ENCODE measurements around the gene SPIRE1. TPM values are rescaled to one million over a fixed set of nuclear protein-coding genes. Genes with fewer than 3 reads are reported as not detected.

Gene SPIRE1
- total and polyA plus RNA-seq, 12 donors = 8.4 to 65.3 (median 47.4) TPM

DNA sequence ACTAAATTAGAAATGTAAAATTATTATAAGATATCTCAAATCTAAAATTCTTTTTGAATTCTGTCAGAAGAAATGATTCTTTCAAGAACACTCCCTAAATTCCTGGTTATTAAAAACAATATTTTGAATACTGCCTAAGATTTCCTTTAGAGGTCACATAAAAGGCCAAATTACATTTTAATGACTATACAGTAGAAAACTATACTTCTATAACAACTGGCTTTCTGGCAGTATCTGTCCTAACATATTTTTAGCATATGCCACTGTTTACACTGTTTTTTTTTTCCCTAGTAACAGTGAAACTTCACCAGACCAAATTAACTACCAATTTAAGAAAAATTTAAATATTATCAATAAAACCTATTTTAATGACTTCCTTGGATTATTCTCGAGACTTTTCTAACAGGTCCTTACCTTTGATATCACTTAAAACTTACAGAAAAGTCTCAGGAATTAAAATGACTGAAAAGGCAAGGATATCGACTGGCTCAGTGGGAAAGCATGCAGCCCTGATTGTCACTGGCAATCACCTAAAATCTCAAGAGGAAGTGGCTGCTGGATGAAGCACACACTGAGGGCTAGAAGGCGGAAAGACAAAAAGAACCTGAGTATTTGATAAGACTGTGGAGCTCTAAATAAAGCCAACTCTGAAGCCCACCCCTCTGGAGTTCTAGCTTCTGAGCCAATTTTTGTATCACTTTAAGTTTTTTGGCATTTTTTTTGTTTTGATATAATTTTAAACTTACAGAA is 59.6 kb downstream of the SPIRE1 start:
- no peaks in the 10 kb centered on the region for H3K9me3 ChIP-seq
- ATAC-seq (peak in 4 of 8 donors; percentile 39 to 65 (median 54)), DNase-seq (no peak)
- no peak overlapping the region for H3K4me3 ChIP-seq
- TF ChIP-seq, protein P1, sequence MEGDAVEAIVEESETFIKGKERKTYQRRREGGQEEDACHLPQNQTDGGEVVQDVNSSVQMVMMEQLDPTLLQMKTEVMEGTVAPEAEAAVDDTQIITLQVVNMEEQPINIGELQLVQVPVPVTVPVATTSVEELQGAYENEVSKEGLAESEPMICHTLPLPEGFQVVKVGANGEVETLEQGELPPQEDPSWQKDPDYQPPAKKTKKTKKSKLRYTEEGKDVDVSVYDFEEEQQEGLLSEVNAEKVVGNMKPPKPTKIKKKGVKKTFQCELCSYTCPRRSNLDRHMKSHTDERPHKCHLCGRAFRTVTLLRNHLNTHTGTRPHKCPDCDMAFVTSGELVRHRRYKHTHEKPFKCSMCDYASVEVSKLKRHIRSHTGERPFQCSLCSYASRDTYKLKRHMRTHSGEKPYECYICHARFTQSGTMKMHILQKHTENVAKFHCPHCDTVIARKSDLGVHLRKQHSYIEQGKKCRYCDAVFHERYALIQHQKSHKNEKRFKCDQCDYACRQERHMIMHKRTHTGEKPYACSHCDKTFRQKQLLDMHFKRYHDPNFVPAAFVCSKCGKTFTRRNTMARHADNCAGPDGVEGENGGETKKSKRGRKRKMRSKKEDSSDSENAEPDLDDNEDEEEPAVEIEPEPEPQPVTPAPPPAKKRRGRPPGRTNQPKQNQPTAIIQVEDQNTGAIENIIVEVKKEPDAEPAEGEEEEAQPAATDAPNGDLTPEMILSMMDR (IDR thresholded peaks at IDR 0.05) = no peak
- no peaks in the 10 kb centered on the region for H3K36me3 ChIP-seq
- WGBS, 2 donors = 25 to 32% methylated on average over 3 of the region's 3 CpGs
- peaks cover 0 to 61% (median 34%) of the 10 kb centered on the region in 9 donors for H3K4me1 ChIP-seq
- intact Hi-C loops (cut with DNase I) = no loop called here
- H3K27me3 ChIP-seq = no peaks in the 10 kb centered on the region
- H3K27ac ChIP-seq = peak overlapping the region in 9 of 10 donors; percentile 29 to 78 (median 68)

DNA sequence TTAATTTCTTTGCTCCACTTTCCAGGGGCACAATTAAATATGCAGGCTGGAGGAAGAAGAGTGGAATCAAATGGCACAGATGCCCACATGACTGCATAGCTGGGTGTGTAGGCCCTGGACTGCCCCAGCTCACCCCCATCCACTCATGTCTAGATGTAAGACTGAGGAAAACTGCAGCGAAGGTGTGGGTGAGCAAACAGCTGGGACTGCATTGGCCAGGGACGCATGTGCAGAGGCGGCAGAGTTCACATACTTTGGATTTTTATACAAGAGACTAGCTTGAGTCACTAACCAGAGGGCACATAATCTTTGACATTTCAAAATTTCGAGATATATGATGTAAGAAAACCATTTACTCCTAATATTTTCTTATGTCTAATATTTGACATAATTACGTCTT is 60.1 kb downstream of the SPIRE1 start:
- 42 to 54% methylated on average over 5 of the region's 5 CpGs for WGBS, 2 donors
- intact Hi-C loops (cut with DNase I) = no loop called here

DNA sequence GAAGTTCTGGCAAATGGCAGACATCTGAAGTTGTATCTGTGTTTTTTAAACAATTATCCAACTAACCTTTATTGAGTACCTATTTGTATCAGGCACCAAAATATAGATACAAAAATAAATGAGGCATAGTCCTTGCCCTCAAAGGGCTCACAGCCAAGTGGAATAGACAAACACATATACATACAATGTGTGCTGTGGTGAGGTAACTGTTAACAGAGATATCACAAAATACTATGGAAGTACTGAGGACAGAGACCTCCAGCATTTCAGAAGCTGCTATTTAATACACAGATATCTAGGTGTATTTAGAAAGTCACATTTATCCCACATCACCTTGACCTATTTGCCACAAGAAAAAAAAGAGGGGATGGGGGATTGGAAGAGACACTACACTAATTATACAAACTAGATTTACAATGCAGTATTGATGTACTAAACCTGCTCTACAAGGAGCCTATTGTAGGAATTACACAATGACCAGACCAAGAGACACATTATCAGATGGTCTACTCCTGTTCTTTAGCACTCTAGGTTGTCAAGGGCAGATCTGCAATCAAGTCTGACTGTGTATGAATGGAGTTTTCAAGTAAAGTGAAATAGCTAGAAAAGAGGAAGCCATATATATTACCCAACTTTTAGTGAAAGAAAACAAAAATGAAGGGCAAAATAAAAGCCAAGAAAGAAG is 62.2 kb downstream of the SPIRE1 start:
- H3K27ac ChIP-seq = peak overlapping the region in 5 of 10 donors; percentile 4 to 62 (median 19)
- ATAC-seq = no peak
- no peaks in the 10 kb centered on the region for H3K36me3 ChIP-seq
- H3K27me3 ChIP-seq = no peaks in the 10 kb centered on the region
- no peaks in the 10 kb centered on the region for H3K9me3 ChIP-seq
- DNase-seq = no peak
- TF ChIP-seq, protein P1 (IDR thresholded peaks at IDR 0.05) = no peak
- H3K4me3 ChIP-seq = no peak overlapping the region
- intact Hi-C loops (cut with DNase I) = no loop called here
- peaks cover 0 to 48% (median 33%) of the 10 kb centered on the region in 9 donors for H3K4me1 ChIP-seq

More for the DNA sequence above, 60.1 kb downstream of the SPIRE1 start:
- ATAC-seq (peak; percentile 50 to 84 (median 78)), DNase-seq (peak; percentile 15 to 23)
- Histone ChIP-seq H3K4me3 (no peak overlapping the region), H3K27me3 (no peaks in the 10 kb centered on the region), H3K27ac (peak overlapping the region in 9 of 10 donors; percentile 29 to 78 (median 68)), H3K36me3 (no peaks in the 10 kb centered on the region), H3K9me3 (no peaks in the 10 kb centered on the region), H3K4me1 (peaks cover 0 to 61% (median 34%) of the 10 kb centered on the region in 9 donors)
- TF ChIP-seq, protein P1 (IDR thresholded peaks at IDR 0.05) = no peak

DNA sequence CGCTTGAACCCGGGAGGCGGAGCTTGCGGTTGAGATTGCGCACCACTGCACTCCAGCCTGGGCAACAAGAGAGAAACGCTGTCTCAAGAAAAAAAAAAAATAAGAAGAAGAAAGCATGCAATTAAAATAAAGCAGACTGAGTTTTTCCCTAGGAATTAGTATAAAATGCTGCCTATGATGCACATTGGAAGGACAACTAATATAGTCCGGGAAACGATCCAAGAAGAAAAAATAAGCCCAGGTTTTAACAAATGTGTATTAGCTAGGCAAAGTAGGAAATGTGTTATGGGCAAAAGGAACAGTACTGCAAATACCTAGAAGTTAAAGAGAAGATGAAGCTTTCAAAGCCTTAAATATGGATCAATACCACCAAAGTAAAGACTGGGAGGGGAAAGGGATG is 64.0 kb downstream of the SPIRE1 start:
- intact Hi-C loops (cut with DNase I) = loop anchor here in 1 of 10 donors (5.0 kb wide), 1 partner anchor 42 kb away; no protein-coding TSS in a partner anchor
- no peak overlapping the region for H3K4me3 ChIP-seq
- no peaks in the 10 kb centered on the region for H3K36me3 ChIP-seq
- H3K9me3 ChIP-seq = no peaks in the 10 kb centered on the region
- H3K27ac ChIP-seq = no peak overlapping the region
- 86 to 91% methylated on average over 8 of the region's 8 CpGs for whole genome bisulfite sequencing, 2 donors
- ATAC-seq (no peak), DNase-seq (no peak)
- TF ChIP-seq, protein P1 (IDR thresholded peaks at IDR 0.05) = no peak
- H3K4me1 ChIP-seq = peaks cover 0 to 45% (median 35%) of the 10 kb centered on the region in 9 donors
- H3K27me3 ChIP-seq = no peaks in the 10 kb centered on the region
